ENCODE measurements around the gene SLC6A9.

The SLC6A9 gene

DNA sequence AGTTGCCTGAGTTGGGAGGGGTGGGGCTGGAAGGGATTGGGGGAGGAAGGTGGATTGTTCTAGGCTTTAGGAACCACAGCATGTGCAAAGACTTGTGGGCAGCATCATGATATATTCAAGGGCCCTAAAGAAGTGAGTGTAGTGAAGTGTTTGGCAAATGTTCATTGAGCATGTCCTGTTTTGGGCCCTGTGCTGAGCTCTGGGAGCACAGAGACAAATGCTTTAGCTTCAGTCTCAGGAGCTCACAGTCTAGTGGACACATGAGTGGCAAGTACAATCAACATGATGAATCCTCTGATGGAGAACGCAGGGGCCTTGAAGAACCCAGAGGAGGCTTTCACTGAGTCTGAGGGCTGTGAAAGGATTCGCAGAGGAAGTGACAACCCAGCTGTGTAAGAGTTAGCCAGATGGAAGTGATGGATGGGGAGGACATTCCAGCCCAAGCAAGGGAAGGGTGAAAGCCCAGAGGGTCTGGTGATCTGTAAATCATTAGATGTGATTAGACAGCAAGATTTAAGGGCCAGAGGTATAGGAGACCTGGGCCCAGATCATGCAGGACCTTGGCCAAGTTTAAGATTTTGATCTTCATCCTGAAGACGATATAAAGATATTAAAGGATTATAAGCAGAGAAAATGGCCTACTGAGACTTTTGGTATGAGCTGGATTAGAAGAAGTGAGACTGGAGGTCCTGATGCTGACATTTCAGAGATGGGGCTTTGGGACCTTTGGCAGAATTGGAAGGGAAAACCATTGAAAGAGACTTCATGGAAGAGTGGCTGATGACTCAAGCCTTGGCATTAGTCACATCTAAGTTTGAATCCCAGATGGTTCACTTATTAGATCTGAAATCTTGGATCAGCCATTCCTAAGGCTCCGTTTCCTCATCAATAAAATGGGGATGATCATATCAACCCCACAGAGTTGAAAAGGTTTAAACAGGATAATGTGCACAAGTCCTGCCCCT is 80.0 kb downstream of the SLC6A9 start:
- DNase-seq (ENCODE audit: extremely low read depth in 1 of 2, low read depth in 1 of 2), result no peak

DNA sequence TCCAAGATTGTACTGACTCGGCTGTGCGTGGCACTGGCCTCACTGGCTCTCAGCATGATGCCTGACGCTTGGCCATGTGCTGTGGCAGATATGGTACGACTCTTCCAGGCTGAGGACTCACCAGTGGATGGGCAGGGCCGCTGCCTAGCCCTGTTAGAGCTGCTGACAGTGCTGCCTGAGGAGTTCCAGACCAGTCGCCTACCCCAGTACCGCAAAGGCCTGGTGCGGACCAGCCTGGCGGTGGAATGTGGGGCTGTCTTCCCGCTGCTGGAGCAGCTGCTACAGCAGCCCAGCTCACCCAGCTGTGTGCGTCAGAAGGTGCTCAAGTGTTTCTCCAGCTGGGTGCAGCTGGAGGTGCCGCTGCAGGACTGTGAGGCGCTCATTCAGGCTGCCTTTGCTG is 81.6 kb downstream of the SLC6A9 start:
- DNase-seq (ENCODE audit: extremely low read depth in 1 of 2, low read depth in 1 of 2), result no peak

DNA sequence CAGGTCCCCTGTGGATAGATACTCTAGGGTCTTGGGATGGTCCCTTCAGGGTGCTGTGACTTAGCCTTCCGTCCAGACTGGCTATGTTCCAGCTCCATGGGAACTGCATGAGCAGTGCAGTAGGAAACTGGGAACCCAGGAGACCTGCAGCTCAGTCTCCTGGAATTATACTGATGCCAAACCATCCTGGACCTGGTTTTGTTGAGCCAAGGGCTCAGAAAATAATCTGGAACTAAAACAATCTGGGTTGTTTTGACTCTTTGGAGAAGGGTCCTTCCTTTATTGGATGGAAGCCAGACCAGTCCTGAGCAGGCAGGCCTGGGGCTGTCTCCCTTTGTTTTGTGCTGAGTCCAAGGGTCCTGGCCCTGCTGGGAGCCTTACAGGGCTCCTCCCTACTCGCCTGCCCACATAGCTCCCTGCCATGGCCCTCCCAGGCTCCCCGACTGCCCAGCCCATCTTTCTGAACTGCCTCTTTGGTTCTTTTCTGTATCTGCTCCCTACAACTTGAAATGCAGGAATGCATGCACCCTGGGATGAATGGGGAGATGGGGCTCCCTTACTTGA is 83.3 kb downstream of the SLC6A9 start:
- DNase-seq (ENCODE audit: extremely low read depth in 1 of 2, low read depth in 1 of 2), result no peak

DNA sequence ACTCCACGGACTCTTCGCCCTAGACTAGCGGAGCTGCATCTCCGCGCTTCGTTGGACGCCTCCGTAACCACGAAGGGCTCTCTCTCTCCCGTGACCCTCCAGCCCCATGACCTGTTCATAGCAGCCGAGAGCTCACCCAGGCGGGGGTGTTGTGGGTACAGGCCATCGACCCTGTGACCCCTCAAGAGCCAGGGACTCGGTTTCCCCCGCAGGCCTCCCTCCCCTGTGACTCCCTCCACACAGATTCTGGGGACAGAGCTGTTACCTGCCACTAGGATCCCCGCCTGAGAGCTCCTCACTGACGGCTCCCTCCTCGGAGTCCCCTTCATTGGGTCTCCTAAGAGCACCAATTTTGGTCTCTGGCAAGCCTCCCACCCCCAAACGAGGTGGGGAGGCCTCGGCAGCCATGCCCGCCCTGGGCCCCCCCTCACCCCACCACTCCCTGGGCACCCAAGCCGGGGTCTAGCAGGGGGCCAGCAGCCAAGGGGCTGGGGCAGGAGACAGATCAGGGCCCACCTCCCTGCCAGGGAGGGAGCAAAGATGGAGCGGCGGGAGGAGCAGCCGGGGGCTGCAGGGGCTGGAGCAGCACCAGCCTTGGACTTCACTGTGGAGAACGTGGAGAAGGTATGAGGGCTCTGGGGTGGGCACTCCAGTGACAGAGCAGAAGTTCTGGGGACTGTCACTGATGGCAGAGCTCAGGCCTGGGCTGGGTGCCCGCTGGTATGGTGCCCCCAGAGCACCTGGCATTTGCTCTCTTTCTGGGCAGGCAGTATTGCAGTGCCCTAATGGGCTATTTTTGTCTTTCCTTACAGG is 84.0 kb downstream of the SLC6A9 start:
- DNase-seq (ENCODE audit: extremely low read depth in 1 of 2, low read depth in 1 of 2), result no peak

Data from activated CD8-positive, alpha-beta memory T cell treated with anti-CD3 and anti-CD28 coated beads for 1 hour (primary cell).